Ovary (tissue), 3 donors: ENCODE data around the gene ABCC4.

ENCODE experiments used
- EP300 ChIP-seq: sonication (generic); formaldehyde crosslinking; IDR thresholded peaks from one replicate; pipeline ENCODE4 v1.6.1; 2017; ENCODE audit warnings: antibody characterized with exemption
- POLR2A ChIP-seq: fragments of 450-650 bp; IDR thresholded peaks from one replicate; pipeline ENCODE4 v1.6.1; 2017; ENCODE audit warnings: antibody characterized with exemption, mild to moderate bottlenecking, moderate library complexity
- TF ChIP-seq, protein P1 (sequence below), 3 donors: fragments of 450-650 bp in 2 of 3; fragments of 200-600 bp in 1 of 3; IDR thresholded peaks; one replicate each; pipeline versions ENCODE4 v1.5.1 to v1.8.0; 2016 to 2022; ENCODE audit warnings: antibody characterized with exemption in 3 of 3, mild to moderate bottlenecking in 1 of 3
- donor health status: DM: no; HTN: no; CAD: no.

DNA sequence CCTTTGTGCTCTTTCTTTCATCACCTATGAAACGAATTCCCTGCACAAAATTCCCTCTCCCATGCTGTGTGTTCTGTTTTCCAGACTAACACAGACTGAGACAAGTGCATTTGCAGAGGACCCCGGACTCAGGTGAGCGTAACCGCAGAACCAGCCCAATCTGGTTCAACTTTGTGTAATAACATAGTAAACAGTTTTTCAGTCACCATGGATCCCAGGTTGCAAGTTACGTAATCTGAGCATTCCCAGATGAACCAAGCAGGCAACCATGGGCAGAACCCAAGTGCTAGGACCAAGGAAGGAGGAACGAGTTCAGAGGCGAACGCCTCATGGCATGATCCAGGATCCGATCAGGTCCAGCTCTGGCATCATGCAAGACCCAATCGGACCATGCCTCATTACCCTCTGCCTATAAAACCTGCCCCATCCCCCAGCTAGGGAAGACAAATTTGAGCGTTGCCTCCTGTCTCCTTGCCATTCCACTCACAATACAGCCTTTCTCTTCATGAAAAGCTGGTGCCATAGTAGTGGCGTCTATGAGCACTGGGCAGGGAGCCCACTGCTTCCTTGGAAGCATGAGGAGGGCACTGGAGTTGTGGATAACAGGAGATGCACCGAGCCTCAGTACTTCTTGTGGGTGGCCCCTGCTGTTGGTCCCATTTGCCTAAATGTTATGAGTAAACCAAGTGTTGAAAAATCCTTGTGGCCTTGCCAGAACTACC, 107.6 kb downstream of the ABCC4 start:
- TF ChIP-seq POLR2A (no peak), EP300 (no peak)
- TF ChIP-seq, protein P1, sequence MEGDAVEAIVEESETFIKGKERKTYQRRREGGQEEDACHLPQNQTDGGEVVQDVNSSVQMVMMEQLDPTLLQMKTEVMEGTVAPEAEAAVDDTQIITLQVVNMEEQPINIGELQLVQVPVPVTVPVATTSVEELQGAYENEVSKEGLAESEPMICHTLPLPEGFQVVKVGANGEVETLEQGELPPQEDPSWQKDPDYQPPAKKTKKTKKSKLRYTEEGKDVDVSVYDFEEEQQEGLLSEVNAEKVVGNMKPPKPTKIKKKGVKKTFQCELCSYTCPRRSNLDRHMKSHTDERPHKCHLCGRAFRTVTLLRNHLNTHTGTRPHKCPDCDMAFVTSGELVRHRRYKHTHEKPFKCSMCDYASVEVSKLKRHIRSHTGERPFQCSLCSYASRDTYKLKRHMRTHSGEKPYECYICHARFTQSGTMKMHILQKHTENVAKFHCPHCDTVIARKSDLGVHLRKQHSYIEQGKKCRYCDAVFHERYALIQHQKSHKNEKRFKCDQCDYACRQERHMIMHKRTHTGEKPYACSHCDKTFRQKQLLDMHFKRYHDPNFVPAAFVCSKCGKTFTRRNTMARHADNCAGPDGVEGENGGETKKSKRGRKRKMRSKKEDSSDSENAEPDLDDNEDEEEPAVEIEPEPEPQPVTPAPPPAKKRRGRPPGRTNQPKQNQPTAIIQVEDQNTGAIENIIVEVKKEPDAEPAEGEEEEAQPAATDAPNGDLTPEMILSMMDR (IDR thresholded peaks at IDR 0.05), result no peak
